HCT116 (cell line): ENCODE results near the gene SIPA1L3. TPM values are rescaled to one million over a fixed set of nuclear protein-coding genes. Genes with fewer than 3 reads are reported as not detected.

Source experiments
- ATAC-seq: fragments of 200-7000 bp; cut with Tn5 transposase; 2 replicates; pipeline ENCODE4 v1.9.1; 2020; ENCODE audit warnings: mild to moderate bottlenecking, moderate library complexity
- BruUV-seq: library from RNA; stranded (reverse); fragments of 400-500 nt; replicated peaks from 2 replicates; lab custom pipeline; 2021; lab: Mats Ljungman, UMichigan
- CTCF ChIA-PET: fragments of 300-600 bp; sonication (Branson Sonifier 250); formaldehyde crosslinking; loops from one replicate; lab custom pipeline; 2021; ENCODE audit warnings: antibody characterized with exemption; lab: Charles Lee
- POLR2A ChIA-PET: fragments of 300-600, 350-600 bp; sonication (Branson Sonifier 250); formaldehyde crosslinking; loops from one replicate; lab custom pipeline; 2021; ENCODE audit warnings: antibody characterized with exemption; lab: Charles Lee
- RAD21 ChIA-PET, 2 experiments: fragments of 300-600 bp; sonication (Branson Sonifier 250); formaldehyde crosslinking; loops; one replicate each; lab custom pipeline; 2023; ENCODE audit warnings: low total read pairs in 2 of 2; ENCODE audit not compliant: uncharacterized antibody in 2 of 2, unreplicated experiment in 2 of 2, low non-redundant PET in 1 of 2; lab: Charles Lee
- DNase-seq: peaks from one replicate; pipeline ENCODE4 v3.0.0-alpha.2; 2010; ENCODE audit warnings: low read depth, low spot score
- H2AFZ ChIP-seq: fragments of 200-600 bp; shearing (Covaris generic), sonication (generic); 2 replicates; pipeline ENCODE4 v1.6.1; 2017; ENCODE audit warnings: low read depth, mixed run types, mixed read lengths, antibody characterized with exemption, low read length; ENCODE audit not compliant: poor library complexity, severe bottlenecking
- H3K27ac ChIP-seq: 2 replicates; pipeline ENCODE4 v1.5.1; 2012; ENCODE audit warnings: low read depth, low read length
- H3K27me3 ChIP-seq: fragments of 200-600 bp; sonication (generic); 2 replicates; pipeline ENCODE4 v1.6.1; 2016; ENCODE audit warnings: mixed run types, low read length, mixed read lengths; ENCODE audit not compliant: insufficient read depth
- H3K36me3 ChIP-seq, 2 experiments: fragments of 200-500 bp in 1 of 2; fragments of 200-600 bp in 1 of 2; sonication (Bioruptor generic) in 1 of 2; sonication (generic) in 1 of 2; 2 replicates each; pipeline versions ENCODE4 v1.5.1 to v1.6.1; 2014 to 2016; ENCODE audit warnings: low read length in 2 of 2, inconsistent platforms in 1 of 2, mixed read lengths in 1 of 2, mixed run types in 1 of 2; ENCODE audit not compliant: insufficient read depth in 2 of 2, control insufficient read depth in 1 of 2
- H3K4me1 ChIP-seq, 2 experiments: fragments of 200-600 bp in 1 of 2; sonication (generic) in 1 of 2; 2 replicates each; pipeline versions ENCODE4 v1.5.1 to v1.6.1; 2012 to 2017; ENCODE audit warnings: low read length in 2 of 2, inconsistent platforms in 1 of 2, mild to moderate bottlenecking in 1 of 2, mixed read lengths in 1 of 2, mixed run types in 1 of 2, moderate library complexity in 1 of 2; ENCODE audit not compliant: insufficient read depth in 2 of 2, control insufficient read depth in 1 of 2
- H3K4me2 ChIP-seq: fragments of 200-600 bp; sonication (generic); 2 replicates; pipeline ENCODE4 v1.6.1; 2017; ENCODE audit warnings: mixed run types, low read length, mixed read lengths
- H3K4me3 ChIP-seq, 2 experiments: fragments of 200-600 bp in 1 of 2; sonication (generic) in 1 of 2; replicated peaks in 1 of 2; 2 replicates each; pipeline ENCODE4 v1.5.1; 2011 to 2016; ENCODE audit warnings: low read length in 2 of 2, control low read depth in 1 of 2, low read depth in 1 of 2, mild to moderate bottlenecking in 1 of 2, mixed read lengths in 1 of 2, mixed run types in 1 of 2
- H3K79me2 ChIP-seq: fragments of 200-600 bp; sonication (generic); 2 replicates; pipeline ENCODE4 v1.6.1; 2017; ENCODE audit warnings: mild to moderate bottlenecking, mixed run types, low read length, moderate library complexity, mixed read lengths; ENCODE audit not compliant: insufficient read depth
- H3K9ac ChIP-seq: fragments of 200-600 bp; sonication (generic); 2 replicates; pipeline ENCODE4 v1.6.1; 2016; ENCODE audit warnings: low read length, mixed read lengths
- H3K9me2 ChIP-seq: fragments of 200-600 bp; sonication (generic), shearing (Covaris generic); 2 replicates; pipeline ENCODE4 v1.6.1; 2017; ENCODE audit warnings: mixed run types, mild to moderate bottlenecking, moderate library complexity; ENCODE audit not compliant: insufficient read depth
- H3K9me3 ChIP-seq, 2 experiments: fragments of 200-500 bp in 1 of 2; fragments of 200-600 bp in 1 of 2; sonication (Bioruptor generic) in 1 of 2; sonication (generic) in 1 of 2; 2 replicates each; pipeline ENCODE4 v1.6.1; 2014 to 2017; ENCODE audit warnings: low read length in 2 of 2, mixed read lengths in 2 of 2, inconsistent platforms in 1 of 2, low read depth in 1 of 2, mild to moderate bottlenecking in 1 of 2, mixed run types in 1 of 2, moderate library complexity in 1 of 2; ENCODE audit not compliant: control insufficient read depth in 1 of 2, insufficient read depth in 1 of 2
- H4K20me1 ChIP-seq: fragments of 200-600 bp; sonication (generic), shearing (Covaris generic); 2 replicates; pipeline ENCODE4 v1.6.1; 2017; ENCODE audit warnings: mixed run types, mild to moderate bottlenecking, moderate library complexity; ENCODE audit not compliant: insufficient read depth
- ATF3 ChIP-seq: IDR thresholded peaks from 2 replicates; pipeline ENCODE4 v1.6.1; 2012
- CEBPB ChIP-seq: IDR thresholded peaks from 2 replicates; pipeline ENCODE4 v1.6.1; 2012; ENCODE audit warnings: low read depth
- EGR1 ChIP-seq: IDR thresholded peaks from 2 replicates; pipeline ENCODE4 v1.6.1; 2012; ENCODE audit warnings: low read depth
- ELF1 ChIP-seq: IDR thresholded peaks from 2 replicates; pipeline ENCODE4 v1.6.1; 2012; ENCODE audit warnings: low read depth, borderline replicate concordance
- EZH2 ChIP-seq: fragments of 200-600 bp; sonication (generic); IDR thresholded peaks from 2 replicates; pipeline ENCODE4 v1.6.1; 2017; ENCODE audit warnings: antibody characterized with exemption, mixed run types
- EZH2phosphoT487 ChIP-seq: fragments of 200-600 bp; IDR thresholded peaks from 2 replicates; pipeline ENCODE4 v1.6.1; 2018; ENCODE audit warnings: antibody characterized with exemption, borderline replicate concordance
- JUND ChIP-seq: IDR thresholded peaks from 2 replicates; pipeline ENCODE4 v1.6.1; 2012
- MAX ChIP-seq: IDR thresholded peaks from 2 replicates; pipeline ENCODE4 v1.6.1; 2012
- POLR2AphosphoS5 ChIP-seq: IDR thresholded peaks from 2 replicates; pipeline ENCODE4 v1.6.1; 2011; ENCODE audit warnings: mild to moderate bottlenecking, low read depth, low read length, moderate library complexity
- RAD21 ChIP-seq: IDR thresholded peaks from 2 replicates; pipeline ENCODE4 v1.6.1; 2012; ENCODE audit warnings: low read depth, mild to moderate bottlenecking
- REST ChIP-seq: IDR thresholded peaks from 2 replicates; pipeline ENCODE4 v1.6.1; 2012; ENCODE audit warnings: low read depth
- SP1 ChIP-seq: IDR thresholded peaks from 2 replicates; pipeline ENCODE4 v1.6.1; 2012; ENCODE audit warnings: low read depth
- TCF7L2 ChIP-seq: IDR thresholded peaks from 2 replicates; pipeline ENCODE4 v1.7.0; 2011; ENCODE audit warnings: borderline replicate concordance, inconsistent platforms; ENCODE audit not compliant: insufficient read depth, insufficient read length; ENCODE audit errors: extremely low read depth
- YY1 ChIP-seq: IDR thresholded peaks from 2 replicates; pipeline ENCODE4 v1.6.1; 2011; ENCODE audit warnings: low read length, low read depth, moderate library complexity, mild to moderate bottlenecking; ENCODE audit not compliant: insufficient replicate concordance; ENCODE audit errors: extremely low read depth
- ZBTB33 ChIP-seq: IDR thresholded peaks from 2 replicates; pipeline ENCODE4 v1.6.1; 2011; ENCODE audit warnings: mild to moderate bottlenecking, low read length, moderate library complexity; ENCODE audit not compliant: insufficient replicate concordance; ENCODE audit errors: extremely low read depth
- ZFX ChIP-seq: fragments of 450-650 bp; IDR thresholded peaks from 2 replicates; pipeline ENCODE4 v1.6.1; 2017
- ZNF274 ChIP-seq: fragments of 200-500 bp; sonication (Bioruptor generic); IDR thresholded peaks from 2 replicates; pipeline ENCODE4 v1.6.1; 2014; ENCODE audit warnings: mild to moderate bottlenecking, low read depth, low read length, inconsistent platforms
- intact Hi-C: fragments of 100-400 bp; cut with micrococcal nuclease; formaldehyde crosslinking; loops from 2 replicates; pipeline ENCODE4 v1.10.0; 2022
- total RNA-seq: library from RNA; stranded (reverse); gene quantifications from one replicate; pipeline ENCODE4 v1.2.1, GENCODE V29; 2021; ENCODE audit not compliant: unreplicated experiment

Gene SIPA1L3
- total RNA-seq, 1 experiment from 2014 or later = 41.8 TPM

- no peak for TF ChIP-seq REST
- TF ChIP-seq EZH2phosphoT487 = no peak
- TF ChIP-seq ZFX = no peak
- TF ChIP-seq CEBPB = no peak
- TF ChIP-seq RAD21 = no peak
- TF ChIP-seq MAX = no peak
- TF ChIP-seq, all 23 proteins: peak for 0
Measured at GRCh38 chr19:37874784-37875183, 32.2 kb upstream of the SIPA1L3 start (continued).

- intact Hi-C loops = no loop called here
- POLR2A ChIA-PET = no interaction called here
- RAD21 ChIA-PET = no interaction called here
Measured at GRCh38 chr19:37876032-37876431, 31.0 kb upstream of the SIPA1L3 start.

More at GRCh38 chr19:37876032-37876431, 31.0 kb upstream of the SIPA1L3 start:
- BruUV-seq = no TSS peak
- H3K27me3 ChIP-seq = no peaks in the 10 kb centered on the region
- no peak for TF ChIP-seq ELF1
- TF ChIP-seq EZH2 = no peak
- TF ChIP-seq ATF3 = no peak
- no peak for TF ChIP-seq MAX
- TF ChIP-seq EGR1 = no peak
- TF ChIP-seq ZNF274 = no peak
- TF ChIP-seq TCF7L2 = no peak
- no peak for TF ChIP-seq ZBTB33
- no peak for TF ChIP-seq JUND
- TF ChIP-seq SP1 = no peak
- TF ChIP-seq POLR2AphosphoS5 = no peak
- no peak for TF ChIP-seq YY1
- no peaks in the 10 kb centered on the region for H3K9me3 ChIP-seq
- H3K4me3 ChIP-seq = no peak overlapping the region
- H3K4me2 ChIP-seq = no peak overlapping the region
- no peaks in the 10 kb centered on the region for H3K4me1 ChIP-seq
- H2AFZ ChIP-seq = no peak overlapping the region
- DNase-seq (no peak), ATAC-seq (no peak)
- CTCF ChIA-PET = no interaction called here
- no peaks in the 10 kb centered on the region for H3K79me2 ChIP-seq
- H4K20me1 ChIP-seq = no peaks in the 10 kb centered on the region
- H3K9ac ChIP-seq = no peak overlapping the region
- no peaks in the 10 kb centered on the region for H3K36me3 ChIP-seq
- no peak overlapping the region for H3K27ac ChIP-seq
- no peaks in the 10 kb centered on the region for H3K9me2 ChIP-seq
